22Rv1 (cell line): ENCODE data around the gene BMP15.

Source experiments
- CTCF ChIP-seq: fragments of 450-650 bp; IDR thresholded peaks from 2 replicates; pipeline ENCODE4 v1.5.1; 2017; ENCODE audit warnings: mild to moderate bottlenecking
- ZFX ChIP-seq: fragments of 450-650 bp; IDR thresholded peaks from 2 replicates; pipeline ENCODE4 v1.6.1; 2017; ENCODE audit warnings: antibody characterized with exemption, borderline replicate concordance

GRCh38 chrX:50962156-50962555 is 51.6 kb downstream of the BMP15 start:
- TF ChIP-seq CTCF: no peak
- TF ChIP-seq ZFX: no peak
